K562 treated with DMSO at 1 percent for 24 hours (cell line): ENCODE data around the gene SDHC. TPM values are rescaled to one million over a fixed set of nuclear protein-coding genes. Genes with fewer than 3 reads are reported as not detected.

ENCODE experiments used
- total RNA-seq: library from RNA; unstranded; fragments of 300-600 nt; gene quantifications from 2 replicates; pipeline ENCODE4 v1.2.3, GENCODE V29; 2022; ENCODE audit warnings: low read depth; ENCODE audit not compliant: insufficient read depth

The SDHC gene, protein sequence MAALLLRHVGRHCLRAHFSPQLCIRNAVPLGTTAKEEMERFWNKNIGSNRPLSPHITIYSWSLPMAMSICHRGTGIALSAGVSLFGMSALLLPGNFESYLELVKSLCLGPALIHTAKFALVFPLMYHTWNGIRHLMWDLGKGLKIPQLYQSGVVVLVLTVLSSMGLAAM
- total RNA-seq, result 132 and 172 TPM in 2 replicates

DNA sequence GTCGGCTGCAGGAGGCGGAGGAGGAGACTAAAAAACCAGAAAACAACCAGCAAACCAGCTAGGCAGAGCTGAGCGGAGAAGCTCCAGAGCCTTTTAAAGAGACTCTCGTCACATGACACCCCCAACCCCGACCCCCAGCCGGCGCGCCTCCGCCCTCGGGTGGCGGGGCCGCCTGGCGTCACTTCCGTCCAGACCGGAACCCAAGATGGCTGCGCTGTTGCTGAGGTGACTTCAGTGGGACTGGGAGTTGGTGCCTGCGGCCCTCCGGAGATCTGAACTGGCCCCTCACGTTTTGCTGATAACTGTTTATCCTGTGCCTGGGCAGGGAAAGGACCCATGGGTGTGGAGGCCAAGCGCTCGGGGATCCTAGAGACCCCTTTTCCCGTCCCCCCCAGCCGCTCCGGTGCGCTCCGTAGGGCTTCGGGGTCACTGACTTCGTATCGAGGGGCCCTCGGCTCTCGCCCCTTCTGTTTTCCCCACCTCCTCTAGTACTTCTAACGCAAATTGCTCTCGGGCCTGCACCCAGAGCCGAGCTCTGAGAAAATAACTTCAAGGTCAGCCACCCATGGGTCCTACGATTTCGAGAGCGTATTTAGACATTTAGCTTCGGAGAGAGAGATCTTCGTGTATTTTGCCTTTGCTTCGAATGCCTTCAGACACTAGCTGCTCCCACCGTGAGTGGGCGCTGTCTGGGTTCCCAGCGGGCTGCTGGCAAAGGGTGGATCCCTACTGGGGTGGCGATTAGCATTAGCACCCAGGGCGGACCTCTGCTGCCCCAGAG lies at the start of gene SDHC:
TSS of gene SDHC (plus strand) at position 181 of the 781 bp plus-strand sequence. CDS start at position 206, 25 bp downstream.

DNA sequence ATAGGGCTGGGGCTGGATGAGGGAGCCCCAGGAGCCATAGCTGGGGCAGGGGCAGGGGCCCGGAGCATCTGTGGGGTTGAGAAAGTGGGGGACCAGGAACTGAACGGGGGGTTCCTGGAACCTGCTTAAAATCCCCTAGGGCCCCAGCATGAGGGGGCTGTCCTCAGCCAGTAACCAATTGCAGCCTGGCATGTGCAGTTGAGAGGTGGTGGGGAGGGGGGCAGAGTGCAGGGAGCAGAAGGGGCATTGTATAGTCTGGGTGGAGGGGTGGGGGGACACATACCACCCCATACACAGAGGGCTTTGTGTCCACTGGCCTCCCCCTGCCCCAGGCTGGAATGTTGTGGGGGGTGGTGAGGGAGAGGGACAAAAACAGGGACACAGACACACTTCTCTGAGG lies 4.3 kb upstream of the SDHC start, which contains the start of gene MPZ:
TSS of gene MPZ (minus strand) at position 101 of the 400 bp plus-strand sequence. CDS start at position 38, 63 bp downstream.

DNA sequence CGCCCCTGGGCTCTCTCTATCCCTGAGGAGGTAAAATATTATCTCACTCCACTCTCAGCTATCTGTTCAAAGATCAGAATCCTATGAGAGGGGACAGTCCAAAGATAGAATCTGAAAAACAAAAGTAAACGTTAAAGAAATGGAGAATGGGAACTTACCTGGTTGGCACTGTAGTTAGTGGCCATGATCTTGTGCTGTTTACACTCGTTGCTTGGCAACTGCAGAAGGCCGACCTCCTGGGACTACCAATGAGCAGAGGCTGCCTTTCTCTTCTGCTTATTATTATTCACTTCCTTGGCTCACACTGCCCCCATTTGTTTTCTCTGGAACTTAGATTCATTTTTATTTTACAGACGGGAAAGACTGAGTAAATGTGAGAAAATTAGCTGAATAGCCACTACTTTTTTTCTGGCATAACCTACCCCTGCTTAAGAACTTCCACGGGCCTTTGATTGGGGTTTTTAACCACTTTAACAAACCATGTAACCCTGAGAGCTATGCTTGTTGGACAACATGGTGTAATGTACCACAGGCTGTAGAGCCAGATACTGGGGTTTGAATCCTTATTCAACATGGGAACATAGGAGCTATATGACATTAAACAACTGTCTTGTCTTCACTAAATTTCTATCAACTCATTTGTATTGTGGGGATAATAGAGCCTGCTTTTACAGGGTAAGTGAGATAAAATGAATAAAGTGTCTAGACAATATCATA lies 53.7 kb downstream of the SDHC start, which contains the start of gene CFAP126:
TSS of gene CFAP126 (minus strand) at position 193 of the 717 bp plus-strand sequence. CDS start at position 185, 8 bp downstream.

Other genes starting within 250 kb of the SDHC start
- 0.14 and 0.21 TPM in 2 replicates for gene ARHGAP30, start 244.5 kb upstream of the SDHC start, total RNA-seq
- gene NECTIN4, start 224.8 kb upstream of the SDHC start, total RNA-seq, result not detected in 2 replicates
- not detected in 2 replicates for gene KLHDC9, start 216.0 kb upstream of the SDHC start, total RNA-seq
- 154 and 160 TPM in 2 replicates for gene PFDN2, start 196.3 kb upstream of the SDHC start, total RNA-seq
- gene NIT1, start 196.3 kb upstream of the SDHC start, total RNA-seq, result 44.0 and 47.1 TPM in 2 replicates
- gene DEDD, start 181.7 kb upstream of the SDHC start, total RNA-seq, result 37.3 and 40.2 TPM in 2 replicates
- gene UFC1, start 160.4 kb upstream of the SDHC start, total RNA-seq, result 79.8 and 89.5 TPM in 2 replicates
- 19.6 and 23.4 TPM in 2 replicates for gene USP21, start 154.9 kb upstream of the SDHC start, total RNA-seq
- gene PPOX, start 148.0 kb upstream of the SDHC start, total RNA-seq, result 43.4 and 44.1 TPM in 2 replicates
- gene B4GALT3, start 136.9 kb upstream of the SDHC start, total RNA-seq, result 77.4 and 78.2 TPM in 2 replicates
- gene ADAMTS4, start 115.3 kb upstream of the SDHC start, total RNA-seq, result 1.3 and 2.1 TPM in 2 replicates
- 86.9 and 97.5 TPM in 2 replicates for gene NDUFS2, start 112.0 kb upstream of the SDHC start, total RNA-seq
- gene FCER1G, start 99.1 kb upstream of the SDHC start, total RNA-seq, result 2.4 TPM in 1 of 2 replicates, not detected in the other
- gene APOA2, start 90.8 kb upstream of the SDHC start, total RNA-seq, result not detected in 2 replicates
- gene TOMM40L, start 88.3 kb upstream of the SDHC start, total RNA-seq, result 18.4 and 18.8 TPM in 2 replicates
- 0.82 and 0.86 TPM in 2 replicates for gene NR1I3, start 76.2 kb upstream of the SDHC start, total RNA-seq
- gene PCP4L1, start 55.6 kb upstream of the SDHC start, total RNA-seq, result not detected in 2 replicates
- 6.4 and 6.8 TPM in 2 replicates for gene MPZ, start 4.4 kb upstream of the SDHC start, total RNA-seq
- not detected in 2 replicates for gene CFAP126, start 53.5 kb downstream of the SDHC start, total RNA-seq
- gene FCGR2A, start 191.1 kb downstream of the SDHC start, total RNA-seq, result 92.8 and 94.7 TPM in 2 replicates
- gene HSPA6, start 210.2 kb downstream of the SDHC start, total RNA-seq, result 14.7 and 19.0 TPM in 2 replicates
- not detected in 2 replicates for gene FCGR3A, start 235.4 kb downstream of the SDHC start, total RNA-seq